Gastroesophageal sphincter (tissue), 3 donors: ENCODE data around the gene PRUNE2.

Experiments used
- EP300 ChIP-seq: sonication (generic); formaldehyde crosslinking; IDR thresholded peaks from one replicate; pipeline ENCODE4 v1.6.1; 2017; ENCODE audit warnings: antibody characterized with exemption, mild to moderate bottlenecking
- POLR2A ChIP-seq, 2 donors: fragments of 450-650 bp; IDR thresholded peaks; one replicate each; pipeline ENCODE4 v1.6.1; 2017; ENCODE audit warnings: antibody characterized with exemption in 2 of 2, mild to moderate bottlenecking in 2 of 2, moderate library complexity in 1 of 2
- POLR2AphosphoS5 ChIP-seq: sonication (generic); formaldehyde crosslinking; IDR thresholded peaks from one replicate; pipeline ENCODE4 v1.6.1; 2017; ENCODE audit warnings: antibody characterized with exemption
- TF ChIP-seq, protein P1 (sequence below), 4 experiments: fragments of 200-600 bp in 2 of 4; fragments of 450-650 bp in 2 of 4; sonication (generic) in 1 of 4; IDR thresholded peaks; one replicate each; pipeline ENCODE4 v1.5.1; 2017 to 2019; ENCODE audit warnings: antibody characterized with exemption in 4 of 4, mild to moderate bottlenecking in 2 of 4, moderate library complexity in 2 of 4

GRCh38 chr9:76691517-76692313 lies 214.2 kb downstream of the PRUNE2 start:
- TF ChIP-seq, protein P1, sequence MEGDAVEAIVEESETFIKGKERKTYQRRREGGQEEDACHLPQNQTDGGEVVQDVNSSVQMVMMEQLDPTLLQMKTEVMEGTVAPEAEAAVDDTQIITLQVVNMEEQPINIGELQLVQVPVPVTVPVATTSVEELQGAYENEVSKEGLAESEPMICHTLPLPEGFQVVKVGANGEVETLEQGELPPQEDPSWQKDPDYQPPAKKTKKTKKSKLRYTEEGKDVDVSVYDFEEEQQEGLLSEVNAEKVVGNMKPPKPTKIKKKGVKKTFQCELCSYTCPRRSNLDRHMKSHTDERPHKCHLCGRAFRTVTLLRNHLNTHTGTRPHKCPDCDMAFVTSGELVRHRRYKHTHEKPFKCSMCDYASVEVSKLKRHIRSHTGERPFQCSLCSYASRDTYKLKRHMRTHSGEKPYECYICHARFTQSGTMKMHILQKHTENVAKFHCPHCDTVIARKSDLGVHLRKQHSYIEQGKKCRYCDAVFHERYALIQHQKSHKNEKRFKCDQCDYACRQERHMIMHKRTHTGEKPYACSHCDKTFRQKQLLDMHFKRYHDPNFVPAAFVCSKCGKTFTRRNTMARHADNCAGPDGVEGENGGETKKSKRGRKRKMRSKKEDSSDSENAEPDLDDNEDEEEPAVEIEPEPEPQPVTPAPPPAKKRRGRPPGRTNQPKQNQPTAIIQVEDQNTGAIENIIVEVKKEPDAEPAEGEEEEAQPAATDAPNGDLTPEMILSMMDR (IDR thresholded peaks at IDR 0.05), result no peak
- TF ChIP-seq EP300 (no peak), POLR2A (IDR thresholded peaks at IDR 0.05) (no peak), POLR2AphosphoS5 (no peak)
